ENCODE data around the gene PRF1.

The PRF1 gene

DNA sequence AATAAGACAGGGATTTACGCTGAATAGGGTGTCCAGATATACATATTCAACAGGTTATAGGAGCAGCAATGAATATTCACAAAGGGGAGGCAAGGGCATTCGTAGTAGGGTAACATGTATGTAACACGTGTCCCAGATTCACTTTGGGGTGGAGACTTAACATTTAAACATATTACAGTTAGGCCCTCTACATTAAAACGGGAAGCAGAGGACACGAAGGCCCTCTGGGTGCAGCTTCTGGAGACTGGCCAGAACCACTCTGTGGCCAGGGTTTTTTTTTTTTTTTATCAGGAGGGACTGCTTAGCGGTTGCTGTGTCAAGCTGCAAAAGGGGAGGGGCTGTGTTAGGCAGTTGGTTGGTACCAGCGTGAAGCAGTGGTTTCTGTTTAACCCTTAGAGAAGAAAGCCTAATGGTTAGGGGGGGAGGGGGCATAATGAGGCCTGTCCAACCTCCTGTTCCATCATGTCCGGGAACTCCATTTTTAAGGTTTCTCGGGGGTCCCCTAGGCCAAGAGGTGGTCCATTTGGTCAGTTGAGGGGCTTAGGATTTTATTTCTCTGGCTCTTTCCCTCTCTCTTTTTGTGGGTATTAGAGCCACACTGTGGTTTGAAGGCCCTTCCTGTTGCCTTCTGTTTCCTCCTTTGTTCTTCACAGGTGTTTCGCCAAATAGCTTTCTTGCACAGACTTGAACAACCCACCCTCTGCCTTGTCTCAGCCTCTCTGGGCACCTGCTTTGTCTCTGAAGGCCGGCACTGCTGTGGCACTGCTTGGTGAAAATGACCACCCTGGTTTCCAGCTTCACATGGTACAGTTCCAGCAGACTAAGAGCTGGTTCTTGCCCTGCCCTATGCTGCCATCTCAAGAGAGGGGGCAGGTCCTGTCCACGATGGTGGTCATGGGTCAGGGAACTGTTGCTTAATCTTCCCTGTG is 26.4 kb downstream of the PRF1 start:
- DNase-seq, result peak; percentile 65

DNA sequence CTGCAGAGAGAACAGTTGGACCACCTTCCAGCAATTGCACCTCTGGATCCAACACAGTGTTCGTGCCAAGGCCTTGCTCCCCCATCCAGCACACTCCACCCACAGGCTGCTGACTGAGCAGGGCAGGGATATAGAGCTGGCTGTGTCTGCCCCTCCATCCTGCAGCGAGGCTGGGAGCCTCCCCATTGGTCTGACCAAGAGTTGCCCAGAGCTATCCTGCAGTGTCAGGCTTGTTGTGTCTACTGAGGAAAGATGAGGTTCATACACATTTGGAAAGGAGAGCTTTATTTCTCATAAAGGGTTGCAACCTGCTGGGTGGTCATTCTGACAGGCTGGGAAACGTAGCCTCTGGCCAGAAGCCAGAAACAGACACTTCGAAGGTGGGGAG is 27.1 kb downstream of the PRF1 start:
- DNase-seq, result peak; percentile 65

DNA sequence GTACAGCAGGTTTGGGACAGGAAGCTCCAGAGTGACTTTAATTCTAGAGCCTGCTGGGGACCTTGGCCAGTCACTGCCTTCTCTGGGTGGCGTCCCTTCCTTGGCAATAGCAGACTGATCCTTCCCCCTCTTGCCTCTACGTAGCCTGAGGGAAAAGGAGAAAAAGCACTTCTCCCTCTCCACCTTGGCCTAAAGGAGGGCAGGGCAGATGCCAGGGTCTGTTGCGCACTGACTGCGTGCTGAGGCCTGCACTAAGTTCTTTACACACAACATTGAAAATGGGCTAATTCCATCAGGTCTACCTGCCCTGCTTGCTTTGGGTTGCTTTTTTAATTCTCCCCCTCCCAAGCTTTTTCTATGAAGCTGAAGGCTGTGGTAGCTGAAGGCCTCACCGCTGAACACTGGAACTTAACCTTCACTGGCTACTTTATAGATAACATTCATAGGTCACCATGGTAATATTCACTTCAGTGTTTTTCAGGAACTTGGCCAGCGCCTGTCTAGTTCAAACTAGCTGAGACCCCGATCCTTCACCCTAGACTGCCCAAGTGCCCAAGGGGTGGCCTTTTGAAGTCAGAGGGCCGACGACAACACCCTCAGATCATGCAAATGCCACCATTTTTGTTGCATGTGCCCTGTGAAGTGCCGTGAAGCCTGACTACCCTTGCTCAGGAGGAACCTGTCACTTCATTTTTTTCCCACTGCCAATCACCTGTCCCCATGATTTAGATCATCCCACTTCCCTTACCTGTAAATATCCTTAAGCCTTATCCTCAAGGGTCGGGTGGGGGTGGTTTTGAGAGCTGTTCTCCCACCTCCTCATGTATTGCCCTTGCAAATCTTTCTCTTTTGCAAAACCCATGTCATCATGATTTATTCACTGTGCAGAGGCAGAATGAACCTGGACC is 28.7 kb downstream of the PRF1 start:
- DNase-seq, result no peak

DNA sequence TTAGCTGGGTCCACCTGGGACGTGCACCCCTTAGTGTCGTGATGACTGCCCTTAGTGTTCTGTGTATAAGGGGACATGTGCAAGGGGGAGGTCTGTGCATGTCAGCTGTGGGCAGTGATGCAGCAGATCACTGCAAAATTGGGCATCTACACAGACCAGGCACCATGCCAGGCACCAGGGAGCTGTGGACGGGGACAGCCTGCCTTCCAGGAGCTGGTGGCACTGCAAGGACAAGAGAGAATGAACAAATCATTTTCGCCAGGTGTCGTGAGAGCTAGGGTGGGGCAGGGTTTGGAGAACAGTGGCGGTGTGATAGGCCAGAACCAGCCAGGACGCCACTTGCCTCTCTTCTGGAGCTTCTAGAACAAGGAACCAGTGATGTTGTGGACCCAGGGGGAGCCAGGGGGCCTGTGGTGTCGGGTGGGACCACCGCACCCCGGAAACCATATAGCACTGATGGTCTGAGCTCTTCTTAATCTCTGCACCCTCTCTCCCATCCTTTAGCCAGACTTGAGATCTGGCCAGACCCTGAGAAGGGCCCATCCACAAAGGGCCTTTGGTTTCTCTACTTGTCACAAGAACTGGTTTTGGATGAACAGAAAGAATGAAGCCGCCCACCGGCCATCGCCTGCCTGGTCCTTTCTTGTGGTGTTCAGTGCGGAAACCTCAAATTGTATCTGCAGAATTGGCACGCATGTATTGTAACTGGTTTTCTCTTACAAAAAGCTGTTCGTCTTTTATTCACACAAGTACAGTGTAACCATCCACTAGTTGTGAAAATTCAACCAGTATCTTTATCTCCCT is 30.7 kb downstream of the PRF1 start:
- no peak for DNase-seq

DNA sequence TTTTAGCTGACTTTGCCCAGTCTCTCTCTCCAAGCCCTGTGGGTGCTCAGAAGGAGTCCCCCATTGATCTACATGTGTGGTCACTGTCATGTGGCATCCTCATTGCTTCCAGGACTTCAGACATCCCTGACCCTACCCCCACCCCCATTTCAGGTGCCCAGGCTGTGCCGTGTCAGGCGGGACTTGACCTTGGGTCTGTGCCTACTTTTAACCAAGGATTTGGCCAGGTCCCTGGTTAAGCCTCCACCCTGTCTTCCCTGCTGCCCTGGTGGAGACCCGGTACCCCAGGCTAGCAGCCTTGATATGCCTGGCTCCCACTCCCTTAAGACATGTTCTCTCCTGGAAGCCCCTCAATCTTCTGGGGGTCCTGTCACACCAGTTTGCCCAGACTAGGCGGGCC is 31.3 kb downstream of the PRF1 start:
- DNase-seq, result no peak

DNA sequence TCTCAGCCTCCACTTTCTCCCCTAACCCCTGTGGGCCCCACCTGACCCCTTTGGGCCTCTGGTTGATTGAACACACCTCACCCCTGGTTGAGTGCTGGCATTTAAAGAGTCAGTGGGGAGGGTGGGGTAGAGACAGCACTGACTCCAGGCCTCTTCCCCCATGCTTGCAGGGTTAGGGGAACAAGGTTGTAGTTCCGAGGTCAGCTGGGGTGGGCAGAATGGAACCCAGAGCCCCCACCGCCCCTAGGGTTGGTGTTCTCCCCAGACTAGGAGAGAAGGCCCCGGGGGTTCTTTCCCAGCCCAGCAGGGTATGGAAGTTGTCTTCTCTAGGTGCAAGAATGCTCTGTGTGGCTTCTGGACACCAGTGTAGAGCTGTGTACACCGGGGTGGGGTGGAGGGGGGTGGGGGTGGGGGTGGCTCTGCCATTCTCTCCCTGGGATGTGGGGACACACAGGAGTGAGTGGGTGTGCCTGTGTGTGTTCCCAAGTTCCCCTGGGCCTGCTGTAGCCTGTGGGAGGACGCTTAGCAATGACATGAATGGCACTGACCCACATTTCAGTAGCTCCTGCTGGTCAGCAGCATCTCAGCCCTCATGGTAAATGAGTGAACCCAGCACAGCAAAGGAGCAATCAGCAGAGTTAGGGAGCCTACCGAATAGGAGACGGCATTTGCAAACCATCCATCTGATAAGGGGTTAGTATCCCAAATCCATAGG is 33.6 kb downstream of the PRF1 start:
- no peak for DNase-seq

DNA sequence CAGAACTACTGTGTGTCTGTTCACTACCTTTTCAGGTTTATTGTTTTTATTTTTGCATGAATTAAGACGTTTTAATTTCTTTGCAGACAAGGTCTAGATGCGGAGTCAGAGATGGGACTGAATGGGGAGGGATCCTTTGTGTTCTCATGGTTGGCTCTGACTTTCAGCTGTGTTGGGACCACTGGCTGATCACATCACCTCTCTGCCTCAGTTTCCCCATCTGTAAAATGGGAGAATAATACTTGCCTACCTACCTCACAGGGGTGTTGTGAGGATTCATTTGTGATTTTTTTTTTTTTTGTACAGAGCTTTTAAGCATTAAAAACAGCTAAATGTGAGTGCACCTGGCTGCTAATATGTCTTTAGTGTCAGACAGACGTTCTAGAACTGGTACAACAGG is 34.4 kb downstream of the PRF1 start:
- no peak for DNase-seq

DNA sequence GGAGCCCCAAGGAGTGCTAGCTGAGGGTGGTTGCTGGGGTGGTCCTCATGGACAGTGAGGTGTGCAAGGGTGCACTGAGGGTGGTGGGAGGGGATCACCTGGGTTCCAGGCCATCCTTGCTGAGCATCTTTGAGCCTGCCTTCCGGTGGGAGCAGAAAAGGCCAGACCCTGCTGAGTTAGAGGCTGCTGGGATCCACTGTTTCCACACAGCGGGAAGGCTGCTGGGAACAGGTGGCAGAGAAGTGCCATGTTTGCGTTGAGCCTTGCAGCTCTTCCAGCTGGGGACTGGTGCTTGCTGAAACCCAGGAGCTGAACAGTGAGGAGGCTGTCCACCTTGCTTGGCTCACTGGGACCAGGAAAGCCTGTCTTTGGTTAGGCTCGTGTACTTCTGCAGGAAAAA is 34.9 kb downstream of the PRF1 start:
- no peak for DNase-seq

DNA sequence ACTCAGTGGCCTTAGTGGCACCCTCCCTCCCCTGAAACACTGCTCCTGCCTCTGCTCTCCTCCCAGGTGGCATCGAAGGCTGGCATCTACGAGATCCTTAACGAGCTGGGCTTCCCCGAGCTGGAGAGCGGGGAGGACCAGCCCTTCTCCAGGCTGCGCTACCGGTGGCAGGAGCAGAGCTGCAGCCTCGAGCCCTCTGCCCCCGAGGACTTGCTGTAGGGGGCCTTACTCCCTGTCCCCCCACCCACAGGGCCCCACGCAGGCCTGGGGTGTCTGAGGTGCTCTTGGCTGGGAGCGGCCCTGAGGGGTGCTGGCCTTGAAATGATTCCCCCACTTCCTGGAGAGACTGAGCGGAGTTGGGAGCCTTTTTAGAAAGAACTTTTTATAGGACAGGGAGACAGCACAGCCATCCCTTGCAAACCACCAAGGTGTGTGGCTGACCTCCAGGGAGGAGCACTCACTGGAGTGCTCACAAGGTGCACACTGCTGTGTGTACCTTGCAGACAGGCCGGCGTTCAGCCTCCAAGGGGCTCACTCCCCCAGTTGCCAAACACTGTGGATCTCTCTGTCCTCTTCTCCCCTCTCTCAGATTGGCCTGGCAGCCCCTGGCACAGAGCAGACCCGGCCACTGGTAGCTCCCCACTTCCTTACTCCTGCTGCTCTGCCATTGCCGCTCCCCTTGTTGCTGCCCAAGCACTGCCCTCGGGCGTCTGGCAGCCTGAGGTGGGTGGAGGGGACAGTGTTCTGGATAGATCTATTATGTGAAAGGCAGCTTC is 35.8 kb downstream of the PRF1 start:
- DNase-seq, result no peak

DNA sequence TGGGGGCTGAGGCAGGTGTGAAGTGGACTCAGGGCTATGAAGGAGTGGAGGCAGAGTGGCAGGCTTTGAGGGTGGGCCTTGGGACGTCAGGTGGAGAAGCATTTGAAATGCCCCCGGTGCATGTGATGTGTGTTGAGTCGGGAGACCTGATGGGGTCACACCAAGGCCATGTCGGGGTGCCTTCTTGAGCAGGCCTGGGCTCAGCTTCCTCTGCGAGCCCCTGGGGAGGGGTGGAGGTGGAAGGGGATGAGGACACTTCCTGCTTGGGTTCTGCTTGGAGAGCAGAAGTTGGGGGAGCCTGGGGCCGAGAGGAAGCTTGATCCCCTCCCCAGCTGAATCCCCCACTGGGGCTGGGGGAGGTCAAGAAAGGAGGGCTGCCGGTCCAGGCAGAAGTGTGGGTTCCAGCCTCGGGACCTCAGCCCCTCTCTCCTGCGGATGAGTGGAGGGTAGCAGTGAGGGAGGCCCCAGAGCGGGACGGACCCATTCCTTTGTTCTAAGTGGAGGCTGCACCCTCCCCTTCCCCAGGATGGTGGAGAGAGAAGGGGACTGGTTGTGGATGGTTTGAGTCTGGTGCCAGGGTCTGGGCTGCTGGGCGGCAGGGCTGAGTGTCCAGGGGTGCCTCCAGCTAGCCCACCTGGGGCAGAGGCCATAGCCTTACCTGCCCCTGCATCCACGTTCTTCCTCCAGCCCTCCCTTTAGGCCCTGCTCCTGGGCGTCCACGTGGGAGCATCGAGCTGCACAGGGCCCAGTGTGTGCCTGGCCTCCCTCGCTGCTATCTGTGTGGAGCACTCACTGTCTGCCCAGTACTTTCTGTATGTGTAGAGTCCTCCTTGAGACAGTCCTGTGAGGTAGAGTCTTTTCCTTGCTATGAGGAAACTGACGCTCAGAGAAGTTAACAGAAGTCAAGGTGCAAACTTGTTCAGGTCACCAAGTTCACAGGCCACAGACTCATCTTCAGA is 36.7 kb downstream of the PRF1 start:
- no peak for DNase-seq

DNA sequence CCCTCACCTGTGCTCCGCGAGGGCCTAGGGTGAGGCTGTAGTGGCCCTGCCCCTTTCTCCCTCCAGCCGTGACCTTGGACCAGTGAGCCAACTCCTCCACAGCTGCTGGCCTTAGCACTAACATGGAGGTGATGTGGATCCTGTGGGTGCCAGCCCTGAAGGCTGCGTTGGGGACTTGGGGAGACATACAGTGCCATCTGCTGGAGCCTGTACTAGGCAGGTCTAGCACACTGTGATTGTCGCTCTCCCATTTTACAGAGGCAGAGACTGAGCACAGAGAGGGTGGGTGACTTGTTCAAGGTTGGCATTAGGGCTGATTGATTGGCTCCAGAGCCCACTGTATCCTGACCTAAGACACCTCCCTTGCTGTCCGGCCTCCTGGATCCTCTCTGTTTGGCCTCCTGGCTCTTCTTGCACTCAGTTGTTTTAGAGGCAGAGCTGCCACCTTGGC is 37.6 kb downstream of the PRF1 start:
- no peak for DNase-seq

DNA sequence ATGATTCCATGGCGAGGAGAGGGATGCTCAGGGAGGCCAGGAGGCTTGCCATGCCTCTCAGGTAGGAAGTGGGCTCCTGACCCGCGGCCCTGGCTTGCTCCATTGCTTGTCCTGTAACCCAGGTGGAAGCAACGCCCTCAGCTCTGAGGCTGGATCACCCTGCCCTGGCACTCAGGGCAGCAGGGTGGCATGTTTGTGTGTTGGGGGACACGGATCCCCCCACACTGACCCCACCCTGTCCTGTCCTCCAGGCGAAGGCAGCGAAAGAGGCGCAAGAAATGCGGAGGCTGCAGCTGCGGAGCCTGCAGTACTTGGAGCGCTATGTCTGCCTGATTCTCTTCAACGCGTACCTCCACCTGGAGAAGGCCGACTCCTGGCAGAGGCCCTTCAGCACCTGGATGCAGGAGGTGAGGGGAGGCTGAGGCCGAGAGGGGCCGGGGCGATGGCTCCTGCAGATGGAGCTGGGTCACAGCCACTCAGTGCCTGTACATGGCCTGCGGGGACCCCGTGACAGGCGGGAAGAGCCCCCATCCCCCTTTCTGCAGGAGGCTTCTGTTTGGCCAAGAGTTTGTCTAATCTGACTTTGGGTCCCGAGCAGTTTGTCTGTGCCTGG is 38.3 kb downstream of the PRF1 start:
- DNase-seq, result no peak

DNA sequence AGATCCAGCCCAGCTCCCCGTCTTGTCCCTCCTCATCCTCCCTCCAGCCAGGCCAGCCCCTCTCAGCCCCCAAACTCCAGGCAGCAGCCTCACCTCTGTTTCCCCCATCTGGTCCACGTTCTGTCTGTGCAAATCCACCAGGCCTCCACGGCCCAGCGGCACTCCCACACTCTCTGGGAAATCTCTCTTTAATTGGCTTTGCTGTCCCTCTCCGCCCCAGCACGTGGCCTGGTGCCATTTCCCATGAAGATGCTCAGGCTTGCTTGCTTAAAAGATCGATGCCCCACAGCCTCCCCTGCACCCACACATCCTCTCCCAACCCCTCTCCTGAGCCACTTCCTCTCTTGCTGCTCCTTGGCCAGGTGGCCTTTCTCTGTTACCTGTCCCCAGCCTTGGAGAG is 39.3 kb downstream of the PRF1 start:
- no peak for DNase-seq

DNA sequence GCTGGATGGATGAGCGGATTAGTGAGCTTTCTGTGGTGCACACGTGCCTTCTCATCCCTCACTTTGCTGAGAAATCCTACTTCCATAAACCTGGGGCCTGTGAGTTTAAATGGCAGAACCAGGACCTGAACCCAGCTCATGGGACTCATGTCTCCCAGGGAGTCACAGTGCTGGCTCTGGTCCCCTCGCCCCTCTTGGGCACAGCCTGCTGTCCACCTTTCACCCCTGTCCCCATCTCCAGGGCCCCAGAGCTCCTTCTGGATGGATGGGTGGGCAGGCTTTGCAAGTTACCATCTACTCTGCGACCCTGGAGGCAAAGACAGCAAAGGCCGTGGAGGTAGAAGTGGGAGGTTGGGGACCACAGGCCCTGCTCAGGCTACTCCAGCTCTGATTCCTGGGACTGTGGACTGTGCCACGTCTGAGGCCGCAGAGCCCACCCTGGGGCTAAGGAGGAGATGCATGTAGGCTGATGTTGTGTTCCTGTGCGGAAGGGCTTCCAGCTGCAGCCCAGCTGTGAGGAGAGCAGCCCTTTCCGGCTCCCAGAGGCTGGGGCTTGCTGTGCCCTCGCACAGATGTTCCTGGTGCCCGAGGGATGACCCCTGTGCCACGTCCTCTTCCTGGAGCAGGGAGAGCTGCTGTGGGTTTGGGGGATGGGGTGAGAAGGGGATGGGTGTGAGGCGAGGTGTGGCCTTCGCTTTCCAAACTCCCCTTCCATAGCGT is 40.3 kb downstream of the PRF1 start:
- no peak for DNase-seq

DNA sequence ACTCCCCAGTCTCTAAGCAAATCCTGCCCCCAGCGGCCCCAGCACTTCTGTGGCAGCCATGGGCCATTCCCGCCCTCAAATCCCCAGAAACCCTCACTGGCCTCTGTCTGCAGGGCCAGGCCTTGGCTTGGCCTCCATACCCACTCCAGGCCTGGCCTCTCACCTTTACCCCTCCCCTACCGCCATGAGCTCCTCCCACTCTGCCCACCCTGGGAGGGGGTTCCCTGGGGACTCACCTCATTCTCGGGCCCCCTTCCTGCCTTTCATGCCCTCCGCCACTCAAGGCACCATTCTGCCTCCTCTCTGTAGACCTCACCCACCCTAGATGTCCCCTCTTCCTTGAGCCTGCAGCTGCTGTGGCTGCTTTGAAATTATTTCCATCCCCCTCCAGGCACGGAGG is 41.0 kb downstream of the PRF1 start:
- no peak for DNase-seq

DNA sequence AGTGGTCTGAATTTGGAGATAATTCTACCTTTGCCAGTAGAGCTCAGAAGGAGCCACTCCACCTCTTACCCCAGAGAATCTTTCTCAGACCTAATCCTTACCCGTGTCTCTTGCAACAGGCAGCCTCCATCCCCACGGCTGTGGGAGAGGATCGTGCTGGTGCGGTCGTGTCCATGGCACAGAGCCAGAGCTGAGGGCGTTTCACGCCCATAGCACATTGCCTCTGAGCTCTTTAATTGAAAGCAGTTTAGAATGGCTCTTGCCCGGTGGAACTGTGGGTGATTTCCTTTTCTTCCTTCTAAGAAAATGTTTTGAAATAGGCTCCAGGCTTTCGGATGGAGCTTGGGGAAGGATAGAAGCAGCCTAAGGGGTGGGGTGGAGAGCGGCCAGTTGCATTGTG is 41.5 kb downstream of the PRF1 start:
- no peak for DNase-seq

DNA sequence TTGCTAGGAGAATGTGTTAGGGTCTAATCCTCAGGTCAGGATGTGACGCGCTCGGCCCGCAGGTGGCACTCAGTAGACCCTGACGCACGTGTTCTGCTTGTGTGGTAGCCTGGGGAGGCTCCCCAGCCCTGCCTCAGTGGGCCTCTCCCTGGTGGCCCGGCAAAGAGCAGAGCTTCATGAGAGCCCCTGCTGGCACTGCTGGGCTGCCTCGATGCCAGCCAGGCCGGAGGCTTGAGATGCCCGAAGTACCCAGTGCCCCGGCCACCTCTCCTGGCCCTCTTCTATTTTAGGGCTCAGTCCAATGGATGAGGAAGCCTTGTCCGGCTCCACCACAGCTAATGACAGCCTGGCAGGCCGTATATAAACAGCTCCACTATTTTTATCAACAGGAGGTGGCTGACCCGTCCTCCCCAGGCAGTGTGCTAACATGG is 42.0 kb downstream of the PRF1 start:
- DNase-seq, result no peak

DNA sequence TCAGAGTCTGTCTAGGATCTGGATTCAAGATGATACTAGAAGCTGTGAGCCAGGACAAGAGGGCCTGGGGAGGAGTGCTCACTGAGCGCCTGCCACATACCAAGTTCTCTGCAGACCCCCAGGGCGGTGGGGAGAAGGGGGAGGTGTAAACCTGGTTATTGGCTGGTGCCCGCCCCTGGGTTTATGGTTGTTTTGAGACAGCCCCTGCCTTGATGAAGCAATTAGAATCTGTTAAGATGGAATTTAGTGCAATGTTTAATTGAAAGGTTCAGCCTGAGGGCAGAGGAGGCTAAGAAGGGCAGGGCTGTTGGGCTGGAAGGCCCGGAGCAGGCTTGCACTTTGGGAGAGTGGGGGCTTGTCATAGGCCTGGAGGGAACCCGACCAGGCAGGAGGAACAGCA is 42.7 kb downstream of the PRF1 start:
- no peak for DNase-seq

Data from DMS79 treated with DMSO at 0.1 percent for 48 hours (cell line).